HepG2 (cell line): ENCODE data around the gene SLAIN2.

ENCODE experiments used
- CBFB ChIP-seq: sonication (generic); formaldehyde crosslinking; IDR thresholded peaks from 2 replicates; pipeline ENCODE4 v1.4.0; 2020; ENCODE audit warnings: missing genetic modification reagents
- POLR2AphosphoS5 ChIP-seq: IDR thresholded peaks from 2 replicates; pipeline ENCODE4 v1.6.1; 2012; ENCODE audit warnings: low read depth, low read length
- REPIN1 ChIP-seq: sonication (generic); formaldehyde crosslinking; IDR thresholded peaks from 2 replicates; pipeline ENCODE4 v1.8.0; 2022; ENCODE audit warnings: missing genetic modification reagents, low read depth, mild to moderate bottlenecking, borderline replicate concordance
- TCF12 ChIP-seq, 2 experiments: fragments of 450-650 bp in 1 of 2; sonication (generic) in 1 of 2; formaldehyde crosslinking in 1 of 2; IDR thresholded peaks; 2 replicates each; pipeline versions ENCODE4 v1.6.1 to v1.8.0; 2017 to 2022; ENCODE audit warnings: antibody characterized with exemption in 1 of 2, mild to moderate bottlenecking in 1 of 2, missing genetic modification reagents in 1 of 2, moderate library complexity in 1 of 2
- TRIM24 ChIP-seq: sonication (generic); formaldehyde crosslinking; IDR thresholded peaks from 2 replicates; pipeline ENCODE4 v1.8.0; 2022; ENCODE audit warnings: mild to moderate bottlenecking, missing genetic modification reagents
- ZNF101 ChIP-seq: sonication (generic); formaldehyde crosslinking; IDR thresholded peaks from 2 replicates; pipeline ENCODE4 v1.4.0; 2020; ENCODE audit warnings: mild to moderate bottlenecking, low read depth, missing genetic modification reagents, borderline replicate concordance
- ZNF792 ChIP-seq: IDR thresholded peaks from 2 replicates; pipeline ENCODE4 v1.6.1; 2016
- ZSCAN20 ChIP-seq: sonication (generic); formaldehyde crosslinking; IDR thresholded peaks from 2 replicates; pipeline ENCODE4 v1.4.0; 2020; ENCODE audit warnings: missing genetic modification reagents, mild to moderate bottlenecking, borderline replicate concordance
- TF ChIP-seq, protein P1 (sequence below): sonication (generic); formaldehyde crosslinking; IDR thresholded peaks from 2 replicates; pipeline ENCODE4 v1.4.0; 2020; ENCODE audit warnings: mild to moderate bottlenecking, missing genetic modification reagents
- TF ChIP-seq, protein P2 (sequence below): sonication (generic); formaldehyde crosslinking; IDR thresholded peaks from 2 replicates; pipeline ENCODE4 v1.5.0; 2020; ENCODE audit warnings: mild to moderate bottlenecking, missing genetic modification reagents, moderate library complexity
- TF ChIP-seq, protein P3 (sequence below): sonication (generic); formaldehyde crosslinking; IDR thresholded peaks from 2 replicates; pipeline ENCODE4 v1.8.0; 2022; ENCODE audit warnings: missing genetic modification reagents, mild to moderate bottlenecking, borderline replicate concordance
- TF ChIP-seq, protein P4 (sequence below): fragments of 450-650 bp; IDR thresholded peaks from 2 replicates; pipeline ENCODE4 v1.6.1; 2017
- TF ChIP-seq, protein P5 (sequence below): IDR thresholded peaks from 2 replicates; pipeline ENCODE4 v1.6.1; 2016; ENCODE audit warnings: missing compliant biosample characterization, missing genetic modification reagents, borderline replicate concordance
- TF ChIP-seq, protein P6 (sequence below): sonication (generic); formaldehyde crosslinking; IDR thresholded peaks from 2 replicates; pipeline ENCODE4 v1.4.0; 2020; ENCODE audit warnings: missing genetic modification reagents

DNA sequence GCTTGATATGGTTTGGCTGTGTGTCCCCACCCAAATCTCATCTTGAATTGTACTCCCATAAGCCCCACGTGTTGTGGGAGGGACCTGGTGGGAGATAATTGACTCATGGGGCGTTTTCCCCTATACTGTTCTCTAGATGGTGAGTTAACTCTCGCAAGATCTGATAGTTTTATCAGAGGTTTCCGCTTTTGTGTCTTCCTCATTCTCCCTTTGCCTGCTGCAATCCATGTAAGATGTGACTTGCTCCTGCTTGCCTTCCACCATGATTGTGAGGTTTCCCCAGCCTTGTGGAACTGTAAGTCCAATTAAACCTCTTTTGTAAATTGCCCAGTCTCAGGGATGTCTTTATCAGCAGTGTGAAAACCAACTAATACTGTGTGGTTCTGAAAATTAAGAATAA, 11.5 kb downstream of the SLAIN2 start:
- no peak for TF ChIP-seq POLR2AphosphoS5
- TF ChIP-seq TRIM24 (CRISPR knock-in tag): no peak
- TF ChIP-seq ZSCAN20 (CRISPR knock-in tag): no peak
- TF ChIP-seq, protein P1, sequence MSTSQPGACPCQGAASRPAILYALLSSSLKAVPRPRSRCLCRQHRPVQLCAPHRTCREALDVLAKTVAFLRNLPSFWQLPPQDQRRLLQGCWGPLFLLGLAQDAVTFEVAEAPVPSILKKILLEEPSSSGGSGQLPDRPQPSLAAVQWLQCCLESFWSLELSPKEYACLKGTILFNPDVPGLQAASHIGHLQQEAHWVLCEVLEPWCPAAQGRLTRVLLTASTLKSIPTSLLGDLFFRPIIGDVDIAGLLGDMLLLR (CRISPR knock-in tag): no peak
- no peak for TF ChIP-seq ZNF792
- TF ChIP-seq CBFB: no peak
- TF ChIP-seq, protein P2, sequence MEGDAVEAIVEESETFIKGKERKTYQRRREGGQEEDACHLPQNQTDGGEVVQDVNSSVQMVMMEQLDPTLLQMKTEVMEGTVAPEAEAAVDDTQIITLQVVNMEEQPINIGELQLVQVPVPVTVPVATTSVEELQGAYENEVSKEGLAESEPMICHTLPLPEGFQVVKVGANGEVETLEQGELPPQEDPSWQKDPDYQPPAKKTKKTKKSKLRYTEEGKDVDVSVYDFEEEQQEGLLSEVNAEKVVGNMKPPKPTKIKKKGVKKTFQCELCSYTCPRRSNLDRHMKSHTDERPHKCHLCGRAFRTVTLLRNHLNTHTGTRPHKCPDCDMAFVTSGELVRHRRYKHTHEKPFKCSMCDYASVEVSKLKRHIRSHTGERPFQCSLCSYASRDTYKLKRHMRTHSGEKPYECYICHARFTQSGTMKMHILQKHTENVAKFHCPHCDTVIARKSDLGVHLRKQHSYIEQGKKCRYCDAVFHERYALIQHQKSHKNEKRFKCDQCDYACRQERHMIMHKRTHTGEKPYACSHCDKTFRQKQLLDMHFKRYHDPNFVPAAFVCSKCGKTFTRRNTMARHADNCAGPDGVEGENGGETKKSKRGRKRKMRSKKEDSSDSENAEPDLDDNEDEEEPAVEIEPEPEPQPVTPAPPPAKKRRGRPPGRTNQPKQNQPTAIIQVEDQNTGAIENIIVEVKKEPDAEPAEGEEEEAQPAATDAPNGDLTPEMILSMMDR: no peak
- no peak for TF ChIP-seq TCF12 (IDR thresholded peaks at IDR 0.05)
- no peak for TF ChIP-seq TCF12 (CRISPR knock-in tag; IDR thresholded peaks at IDR 0.05)
- TF ChIP-seq, protein P3, sequence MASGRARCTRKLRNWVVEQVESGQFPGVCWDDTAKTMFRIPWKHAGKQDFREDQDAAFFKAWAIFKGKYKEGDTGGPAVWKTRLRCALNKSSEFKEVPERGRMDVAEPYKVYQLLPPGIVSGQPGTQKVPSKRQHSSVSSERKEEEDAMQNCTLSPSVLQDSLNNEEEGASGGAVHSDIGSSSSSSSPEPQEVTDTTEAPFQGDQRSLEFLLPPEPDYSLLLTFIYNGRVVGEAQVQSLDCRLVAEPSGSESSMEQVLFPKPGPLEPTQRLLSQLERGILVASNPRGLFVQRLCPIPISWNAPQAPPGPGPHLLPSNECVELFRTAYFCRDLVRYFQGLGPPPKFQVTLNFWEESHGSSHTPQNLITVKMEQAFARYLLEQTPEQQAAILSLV (CRISPR knock-in tag): no peak
- TF ChIP-seq ZNF101 (CRISPR knock-in tag): no peak
- TF ChIP-seq, protein P4, sequence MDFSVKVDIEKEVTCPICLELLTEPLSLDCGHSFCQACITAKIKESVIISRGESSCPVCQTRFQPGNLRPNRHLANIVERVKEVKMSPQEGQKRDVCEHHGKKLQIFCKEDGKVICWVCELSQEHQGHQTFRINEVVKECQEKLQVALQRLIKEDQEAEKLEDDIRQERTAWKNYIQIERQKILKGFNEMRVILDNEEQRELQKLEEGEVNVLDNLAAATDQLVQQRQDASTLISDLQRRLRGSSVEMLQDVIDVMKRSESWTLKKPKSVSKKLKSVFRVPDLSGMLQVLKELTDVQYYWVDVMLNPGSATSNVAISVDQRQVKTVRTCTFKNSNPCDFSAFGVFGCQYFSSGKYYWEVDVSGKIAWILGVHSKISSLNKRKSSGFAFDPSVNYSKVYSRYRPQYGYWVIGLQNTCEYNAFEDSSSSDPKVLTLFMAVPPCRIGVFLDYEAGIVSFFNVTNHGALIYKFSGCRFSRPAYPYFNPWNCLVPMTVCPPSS: no peak
- TF ChIP-seq, protein P5, sequence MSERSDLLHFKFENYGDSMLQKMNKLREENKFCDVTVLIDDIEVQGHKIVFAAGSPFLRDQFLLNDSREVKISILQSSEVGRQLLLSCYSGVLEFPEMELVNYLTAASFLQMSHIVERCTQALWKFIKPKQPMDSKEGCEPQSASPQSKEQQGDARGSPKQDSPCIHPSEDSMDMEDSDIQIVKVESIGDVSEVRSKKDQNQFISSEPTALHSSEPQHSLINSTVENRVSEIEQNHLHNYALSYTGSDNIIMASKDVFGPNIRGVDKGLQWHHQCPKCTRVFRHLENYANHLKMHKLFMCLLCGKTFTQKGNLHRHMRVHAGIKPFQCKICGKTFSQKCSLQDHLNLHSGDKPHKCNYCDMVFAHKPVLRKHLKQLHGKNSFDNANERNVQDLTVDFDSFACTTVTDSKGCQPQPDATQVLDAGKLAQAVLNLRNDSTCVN: no peak
- TF ChIP-seq, protein P6, sequence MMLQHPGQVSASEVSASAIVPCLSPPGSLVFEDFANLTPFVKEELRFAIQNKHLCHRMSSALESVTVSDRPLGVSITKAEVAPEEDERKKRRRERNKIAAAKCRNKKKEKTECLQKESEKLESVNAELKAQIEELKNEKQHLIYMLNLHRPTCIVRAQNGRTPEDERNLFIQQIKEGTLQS (CRISPR knock-in tag): no peak
- no peak for TF ChIP-seq REPIN1
